Epithelial cell of prostate (primary cell): ENCODE measurements around the gene PRR19.

Experiments
- DNase-seq: peaks from one replicate; pipeline ENCODE4 v3.0.0-alpha.2; 2011; ENCODE audit warnings: low read depth, low spot score
- H3K27ac ChIP-seq: fragments of 450-650 bp; 2 replicates; pipeline ENCODE4 v1.5.1; 2017; ENCODE audit warnings: mild to moderate bottlenecking

PRR19 gene

GRCh38 chr19:42292963-42293362 is 9.0 kb upstream of the PRR19 start:
- H3K27ac ChIP-seq: no peak overlapping the region
- DNase-seq: no peak

GRCh38 chr19:42293540-42293939 is 8.4 kb upstream of the PRR19 start:
- no peak for DNase-seq
- H3K27ac ChIP-seq: no peak overlapping the region

- DNase-seq: no peak
- H3K27ac ChIP-seq: no peak overlapping the region
These were observed 8.0 kb upstream of the PRR19 start for GRCh38 chr19:42293948-42294347.

GRCh38 chr19:42294471-42295137 is 7.3 kb upstream of the PRR19 start:
- no peak for DNase-seq

GRCh38 chr19:42295342-42295741 is 6.6 kb upstream of the PRR19 start:
- H3K27ac ChIP-seq: no peak overlapping the region
- DNase-seq: no peak

More at GRCh38 chr19:42294471-42295137, 7.3 kb upstream of the PRR19 start:
- H3K27ac ChIP-seq: no peak overlapping the region

GRCh38 chr19:42295831-42296525 is 6.0 kb upstream of the PRR19 start:
- DNase-seq: no peak
- H3K27ac ChIP-seq: no peak overlapping the region

- no peak for DNase-seq
- no peak overlapping the region for H3K27ac ChIP-seq
These were observed 4.9 kb upstream of the PRR19 start for GRCh38 chr19:42297039-42297438.

- DNase-seq: no peak
- H3K27ac ChIP-seq: peak overlapping the region; percentile 18
These were observed 1.2 kb downstream of the PRR19 start for GRCh38 chr19:42303101-42303464.

- no peak for DNase-seq
- H3K27ac ChIP-seq: no peak overlapping the region
These were observed 1.9 kb downstream of the PRR19 start for GRCh38 chr19:42303876-42304275.

- DNase-seq: no peak
- no peak overlapping the region for H3K27ac ChIP-seq
These were observed 4.7 kb downstream of the PRR19 start for GRCh38 chr19:42306646-42307045.

- no peak overlapping the region for H3K27ac ChIP-seq
- DNase-seq: no peak
These were observed 7.8 kb downstream of the PRR19 start for GRCh38 chr19:42309686-42310085.

- no peak for DNase-seq
- no peak overlapping the region for H3K27ac ChIP-seq
These were observed 9.7 kb downstream of the PRR19 start for GRCh38 chr19:42311657-42312056.

- no peak overlapping the region for H3K27ac ChIP-seq
- no peak for DNase-seq
These were observed 10.4 kb downstream of the PRR19 start for GRCh38 chr19:42312370-42312769.

GRCh38 chr19:42313096-42313839 is 11.3 kb downstream of the PRR19 start, which contains the start of gene TMEM145:
Gene TMEM145 (plus strand): TSS chr19:42313309. CDS start chr19:42313377, 68 bp downstream.
- no peak within 1 kb of the TSS for H3K27ac ChIP-seq
- no peak for DNase-seq

- H3K27ac ChIP-seq: no peak overlapping the region
- DNase-seq: no peak
These were observed 12.2 kb downstream of the PRR19 start for GRCh38 chr19:42313840-42314755.

- no peak overlapping the region for H3K27ac ChIP-seq
- no peak for DNase-seq
These were observed 13.1 kb downstream of the PRR19 start for GRCh38 chr19:42315024-42315423.

GRCh38 chr19:42316223-42317211 is 14.6 kb downstream of the PRR19 start:
- H3K27ac ChIP-seq: no peak overlapping the region
- no peak for DNase-seq

- DNase-seq: no peak
- no peak overlapping the region for H3K27ac ChIP-seq
These were observed 15.6 kb downstream of the PRR19 start for GRCh38 chr19:42317535-42317934.

- no peak for DNase-seq
- no peak overlapping the region for H3K27ac ChIP-seq
These were observed 20.4 kb downstream of the PRR19 start for GRCh38 chr19:42322305-42322704.
